Activated CD4-positive, CD25-positive, alpha-beta regulatory T cell (primary cell): Measurements from ENCODE around the gene ANGPTL5.
"Not testable (repeated sequence)": the region's sequence is repeated elsewhere in the genome, so short reads cannot be mapped to it uniquely, and the experiment has no call there.

Experiments used
- DNase-seq, 4 experiments: peaks; one replicate each; lab custom pipeline; 2025; lab: John Stamatoyannopoulos, UW

Gene ANGPTL5

GRCh38 chr11:101885631-101886030, 30.7 kb downstream of the ANGPTL5 start:
- DNase-seq, result no peak

- DNase-seq, result no peak
Observed at GRCh38 chr11:101881586-101881985, 34.7 kb downstream of the ANGPTL5 start.

GRCh38 chr11:101880222-101880621, 36.1 kb downstream of the ANGPTL5 start:
- no peak for DNase-seq

GRCh38 chr11:101872171-101872882, 44.0 kb downstream of the ANGPTL5 start:
- DNase-seq, result no peak

DNA sequence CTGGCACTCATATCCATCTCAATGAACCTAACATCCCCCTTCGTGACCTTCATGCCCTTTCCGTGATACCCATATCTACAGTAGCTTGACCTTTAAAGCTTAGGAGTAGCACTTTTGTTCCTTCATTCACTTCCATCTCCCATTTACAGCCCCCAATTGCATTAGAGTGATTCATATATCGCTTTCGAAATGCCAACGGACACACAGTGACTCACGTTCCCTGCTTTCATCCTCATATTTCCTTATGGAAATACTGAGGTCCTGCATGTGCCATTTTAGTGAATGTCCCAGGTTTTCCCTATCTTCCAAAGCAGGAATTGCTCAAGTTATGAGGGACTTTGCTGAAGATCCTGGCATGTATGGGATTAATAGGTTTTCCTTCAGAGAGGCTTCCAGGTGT, 45.8 kb downstream of the ANGPTL5 start:
- DNase-seq, result no peak

DNA sequence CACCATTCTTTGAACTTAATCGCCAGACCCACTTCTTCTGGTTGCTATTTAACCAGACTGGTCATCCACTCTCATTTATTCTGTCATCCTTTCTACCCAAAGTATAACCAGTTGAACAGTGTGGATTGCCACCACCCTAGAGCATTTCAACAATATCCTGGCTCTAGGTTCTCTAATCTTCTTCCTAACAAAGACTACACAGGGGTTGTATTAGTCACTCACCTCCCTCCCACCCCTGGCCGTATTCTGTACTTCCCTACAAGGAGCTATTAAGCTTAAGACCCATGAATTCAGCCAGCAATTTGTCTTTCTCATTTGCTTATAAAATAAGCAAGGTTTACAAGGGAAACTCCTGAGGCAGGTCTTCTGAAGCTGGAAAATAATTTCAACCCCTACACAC, 48.4 kb downstream of the ANGPTL5 start:
- no peak for DNase-seq

DNA sequence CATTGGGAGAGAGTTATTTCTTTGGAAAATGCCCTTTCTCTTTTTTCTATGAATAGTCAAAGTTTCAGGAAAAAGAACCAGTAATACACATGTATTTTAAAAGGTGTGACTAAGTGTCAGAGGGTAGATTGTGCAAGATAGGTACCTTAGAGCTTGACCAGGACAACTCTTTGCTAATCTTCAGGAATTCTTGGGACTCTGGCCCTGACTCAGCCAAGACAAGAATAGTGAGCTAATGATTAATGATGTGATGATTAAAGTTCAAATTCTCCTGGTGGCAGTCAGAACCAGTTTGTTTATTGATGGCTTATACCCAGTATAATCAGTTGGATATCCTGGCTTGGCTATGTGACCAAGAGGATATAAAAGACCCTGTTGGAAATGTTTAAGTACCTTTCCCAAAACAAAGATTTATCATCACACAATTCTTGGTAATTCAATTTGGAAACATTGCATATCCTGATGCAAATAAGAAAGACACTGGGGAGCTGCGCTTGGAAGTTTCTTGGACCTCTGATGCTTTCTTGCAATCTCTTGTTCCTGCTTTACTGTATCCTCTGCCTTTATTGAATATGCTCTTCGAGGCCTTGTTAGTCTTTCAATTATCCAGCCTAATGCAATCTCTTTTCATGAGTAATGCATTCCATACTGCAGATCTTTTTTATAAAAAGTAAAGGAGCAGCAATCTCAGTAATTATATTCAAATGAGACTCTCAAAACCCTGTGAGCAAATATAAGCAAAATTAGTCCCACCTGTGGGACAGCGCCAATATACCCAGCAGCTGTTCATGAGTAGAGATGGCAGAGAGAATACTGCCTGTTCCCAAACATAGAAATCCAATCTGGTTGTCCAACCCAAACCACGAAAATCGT, 49.5 kb downstream of the ANGPTL5 start:
- DNase-seq, result no peak

DNA sequence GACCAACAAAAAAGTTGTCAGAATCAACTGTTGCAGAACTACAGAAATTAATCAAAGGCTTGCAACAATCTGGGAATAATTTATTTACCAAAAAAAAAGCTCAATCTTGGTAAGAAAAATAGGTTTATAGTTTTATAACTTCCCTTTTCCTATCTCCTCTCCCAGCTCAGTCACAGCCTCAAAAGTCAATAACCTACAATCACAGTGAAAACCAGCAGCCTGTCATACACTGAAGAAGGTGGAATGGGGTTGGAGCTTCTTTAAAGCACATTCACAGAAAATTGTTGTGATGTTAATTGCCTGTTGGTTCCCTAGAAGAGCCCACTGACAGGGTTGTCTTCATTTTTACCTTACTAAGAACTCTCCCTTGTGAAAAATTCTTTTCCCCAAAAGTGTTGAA, 52.2 kb downstream of the ANGPTL5 start:
- no peak for DNase-seq

GRCh38 chr11:101863361-101863760, 53.0 kb downstream of the ANGPTL5 start:
- no peak for DNase-seq

DNA sequence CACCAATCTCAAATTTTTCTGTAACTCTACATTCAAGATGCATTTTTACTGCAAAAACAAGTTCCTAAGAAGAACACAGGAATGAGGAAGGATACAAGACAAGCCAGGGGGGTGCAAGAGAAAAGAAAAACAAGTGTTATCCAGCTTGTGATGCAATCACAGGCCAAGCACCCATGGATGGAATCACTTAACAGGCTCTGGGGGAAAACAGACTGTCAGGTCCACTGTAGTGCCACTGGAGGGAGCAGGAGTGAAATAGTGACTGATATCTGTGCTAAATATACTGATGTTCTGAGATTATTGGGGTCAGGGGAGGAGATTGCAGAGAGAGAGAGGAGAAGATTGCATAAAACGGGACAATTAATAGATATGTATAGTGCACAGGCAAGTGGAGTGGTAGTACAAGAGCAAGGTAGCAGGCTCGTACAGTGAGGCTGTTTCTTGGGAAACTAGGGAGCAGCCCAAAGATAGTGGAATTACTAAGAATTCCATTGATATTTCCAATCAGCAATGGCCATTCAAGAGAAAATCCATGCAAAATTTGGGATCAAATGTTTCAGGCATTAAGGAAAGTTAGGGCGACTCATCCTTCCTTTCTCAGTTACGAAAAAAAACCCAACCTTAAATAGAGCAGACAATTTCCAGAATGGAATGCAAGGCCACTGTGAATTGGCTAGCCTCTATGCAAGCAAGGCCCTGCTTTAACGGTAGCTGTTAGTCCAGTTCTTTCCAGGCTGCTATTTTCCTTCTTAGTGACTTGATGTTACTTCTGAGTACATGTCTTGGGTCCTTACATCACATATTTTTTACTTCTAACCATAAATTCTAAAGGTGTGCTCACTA, 53.7 kb downstream of the ANGPTL5 start:
- DNase-seq, result no peak

GRCh38 chr11:101860696-101861427, 55.5 kb downstream of the ANGPTL5 start:
- DNase-seq, result no peak

DNA sequence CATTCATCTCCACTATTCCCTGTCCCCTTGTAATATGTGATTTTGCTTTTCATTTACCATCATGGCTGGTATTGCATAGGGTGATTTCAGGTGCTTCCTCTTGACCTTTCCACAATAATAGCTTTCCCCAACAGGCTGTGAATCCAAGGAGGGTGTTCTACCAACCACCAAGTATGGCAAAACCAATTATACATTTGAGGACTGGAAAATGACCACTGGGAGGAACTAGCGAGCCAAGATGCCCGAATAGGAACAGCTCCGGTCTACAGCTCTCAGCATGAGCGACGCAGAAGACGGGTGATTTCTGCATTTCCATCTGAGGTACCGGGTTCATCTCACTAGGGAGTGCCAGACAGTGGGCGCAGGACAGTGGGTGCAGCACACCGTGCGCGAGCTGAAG, 64.1 kb downstream of the ANGPTL5 start:
- DNase-seq, result not testable (repeated sequence)

DNA sequence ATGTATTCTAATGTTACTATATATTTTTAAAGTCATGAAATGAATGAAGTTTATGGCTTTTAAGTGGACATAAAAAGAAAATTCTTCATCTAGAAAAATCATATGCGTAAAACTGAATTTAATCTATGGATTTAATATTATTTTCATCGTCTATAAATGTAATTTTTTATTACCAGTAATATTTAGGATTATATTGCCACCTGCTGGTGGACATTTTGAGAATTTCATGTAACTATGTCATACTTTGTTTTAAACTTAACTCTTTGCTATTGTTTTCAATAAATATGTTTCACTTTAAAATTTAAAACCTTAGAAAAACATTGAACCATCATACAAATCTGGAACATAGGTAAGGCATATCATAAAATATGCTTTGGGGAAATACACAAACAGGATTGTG, 68.1 kb downstream of the ANGPTL5 start:
- DNase-seq, result no peak

DNA sequence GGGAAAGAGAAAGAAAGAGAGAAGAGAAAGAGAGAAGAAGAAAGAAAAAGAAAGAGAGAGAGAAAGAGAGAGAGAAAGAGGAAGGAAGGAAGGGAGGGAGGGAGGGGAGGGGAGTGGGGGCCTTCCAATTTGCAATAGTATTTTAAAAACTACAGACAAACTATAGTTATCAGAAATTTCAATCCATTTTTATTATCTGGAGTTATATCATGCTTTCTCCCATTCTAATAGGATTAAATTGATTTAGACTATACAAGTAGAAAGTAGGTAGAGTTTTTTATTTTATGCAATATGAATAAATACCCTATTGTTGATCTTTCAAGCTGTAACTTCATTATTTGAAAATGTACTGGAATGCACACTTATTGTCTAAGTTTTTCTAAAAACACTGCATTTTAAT, 71.7 kb downstream of the ANGPTL5 start:
- DNase-seq, result no peak

DNA sequence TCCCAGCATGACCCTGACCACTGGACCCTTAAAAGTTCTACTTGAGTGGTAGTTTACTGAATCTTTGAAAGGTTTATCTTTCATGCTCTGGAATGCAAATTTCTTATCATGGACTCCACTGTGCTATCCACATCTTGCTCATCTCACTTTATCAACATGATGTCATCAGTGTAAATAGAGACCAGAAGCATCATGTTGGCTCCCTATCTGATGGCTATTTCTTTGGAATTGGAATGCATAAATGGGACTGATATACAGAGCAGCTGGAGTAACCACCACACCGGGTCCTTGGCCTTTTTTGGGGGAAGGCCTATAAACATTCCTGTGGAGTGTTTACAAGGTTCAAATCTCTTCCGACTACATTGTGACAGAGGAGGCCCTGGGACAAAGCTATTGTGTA, 75.6 kb downstream of the ANGPTL5 start:
- no peak for DNase-seq
